NT2/D1 (cell line): ENCODE data around the gene SLC9A9.

Experiments
- SUZ12 ChIP-seq: IDR thresholded peaks from 2 replicates; pipeline ENCODE4 v1.6.1; 2011; ENCODE audit not compliant: insufficient read length, insufficient read depth; ENCODE audit errors: extremely low read depth
- YY1 ChIP-seq: IDR thresholded peaks from 2 replicates; pipeline ENCODE4 v1.6.1; 2011; ENCODE audit not compliant: insufficient read length, insufficient read depth
- ZNF274 ChIP-seq: IDR thresholded peaks from 2 replicates; pipeline ENCODE4 v1.6.1; 2011; ENCODE audit warnings: mild to moderate bottlenecking, low read depth, low read length

GRCh38 chr3:143239031-143239430 lies 609.2 kb downstream of the SLC9A9 start:
- TF ChIP-seq ZNF274 (no peak), YY1 (no peak), SUZ12 (no peak)
